Measurements from ENCODE around the gene NFIB.

Gene NFIB

DNA sequence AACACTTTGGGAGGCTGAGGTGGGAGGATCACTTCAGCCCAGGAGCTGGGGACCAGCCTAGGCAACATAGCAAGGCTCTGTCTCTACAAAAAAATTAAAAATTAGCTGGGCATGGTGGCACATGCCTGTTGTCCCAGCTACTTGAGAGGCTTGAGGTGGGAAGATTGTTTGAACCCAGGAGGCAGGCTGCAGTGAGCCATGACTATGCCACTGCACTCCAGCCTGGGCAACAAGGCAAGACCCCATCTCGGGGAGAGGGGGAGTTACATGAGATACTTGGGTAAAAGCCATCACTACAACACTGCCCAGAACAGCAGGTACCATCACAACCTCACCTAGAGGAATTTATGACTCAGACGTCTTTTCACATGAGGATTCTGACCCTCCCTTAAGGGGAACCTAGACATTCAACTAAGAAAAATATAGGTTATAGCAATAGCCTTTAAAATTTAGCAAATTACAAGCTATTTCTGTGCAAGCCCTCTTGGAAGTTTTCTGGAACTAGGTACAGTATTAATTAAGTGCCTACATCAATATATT, 143.5 kb downstream of the NFIB start:
- DNase-seq = peak in 1 of 10 donors; percentile 55
- intact Hi-C loops (cut with DNase I) = no loop called here

DNA sequence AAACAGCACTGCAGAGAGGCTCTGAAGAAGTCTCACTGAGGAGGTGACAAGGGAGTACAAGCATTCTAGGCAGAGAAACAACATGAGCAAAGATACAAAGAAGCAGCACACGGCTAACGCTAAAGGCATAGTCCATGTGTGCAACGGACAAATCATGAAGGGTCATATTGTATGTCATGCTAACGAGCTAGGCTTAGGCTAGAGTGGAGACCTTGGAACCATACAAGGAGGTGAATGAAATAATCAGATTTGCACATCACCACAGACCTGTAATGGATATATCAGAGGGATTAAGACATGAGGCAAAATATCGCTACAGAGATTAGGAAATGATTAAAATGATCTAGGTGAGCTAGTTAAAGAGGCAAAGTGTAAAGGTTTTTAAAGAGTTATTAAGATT, 145.6 kb downstream of the NFIB start:
- intact Hi-C loops (cut with DNase I) = no loop called here
- DNase-seq = no peak

DNA sequence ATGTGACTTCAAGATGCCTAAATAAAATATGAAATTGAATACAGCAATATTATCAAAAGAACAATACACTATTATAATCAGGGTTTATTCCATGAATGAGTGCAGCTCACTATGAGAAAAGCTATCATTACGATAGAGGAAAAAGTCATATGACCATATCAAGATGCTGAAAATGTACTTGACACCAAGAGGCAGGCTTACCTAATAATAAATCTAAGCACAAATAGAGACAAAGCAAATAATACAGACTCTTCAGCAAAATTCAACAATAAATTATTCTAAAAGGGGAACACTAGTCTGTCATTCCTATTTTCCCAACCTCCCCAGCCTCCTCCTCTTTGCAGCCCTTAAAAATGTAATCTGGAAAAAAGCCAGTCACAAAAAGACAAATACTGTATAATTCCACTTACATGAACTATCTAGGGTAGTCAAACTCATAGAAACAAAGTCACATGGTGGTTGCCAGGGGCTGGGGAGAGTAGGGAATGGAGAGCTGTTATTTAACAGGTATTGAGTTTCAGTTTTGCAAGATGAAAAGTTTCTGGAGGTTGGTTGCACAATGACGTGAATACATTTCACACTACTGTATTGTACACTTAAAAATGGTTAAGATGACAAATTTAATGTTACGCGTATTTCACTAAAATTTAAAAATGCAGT, 148.4 kb downstream of the NFIB start:
- DNase-seq = no peak
- intact Hi-C loops (cut with DNase I) = no loop called here

DNA sequence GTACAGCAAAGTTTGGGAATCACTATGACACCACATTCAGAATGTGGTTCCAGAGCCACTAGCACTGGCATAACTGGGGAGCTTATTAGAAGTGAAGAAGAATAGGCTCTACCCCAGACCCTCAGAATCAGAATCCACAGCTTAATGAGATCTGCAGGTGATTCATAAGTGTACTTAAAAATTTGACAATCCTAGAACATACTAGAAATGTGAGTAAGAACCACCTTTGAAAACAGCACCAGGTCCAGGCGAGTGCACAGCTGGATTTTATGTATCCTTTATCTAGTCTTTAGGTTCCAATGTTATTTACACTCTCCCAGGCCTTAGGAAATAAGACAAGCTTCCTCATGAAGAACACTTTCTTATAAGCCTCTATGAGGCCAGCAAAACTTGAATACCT, 149.0 kb downstream of the NFIB start:
- no peak for DNase-seq
- intact Hi-C loops (cut with DNase I) = no loop called here

DNA sequence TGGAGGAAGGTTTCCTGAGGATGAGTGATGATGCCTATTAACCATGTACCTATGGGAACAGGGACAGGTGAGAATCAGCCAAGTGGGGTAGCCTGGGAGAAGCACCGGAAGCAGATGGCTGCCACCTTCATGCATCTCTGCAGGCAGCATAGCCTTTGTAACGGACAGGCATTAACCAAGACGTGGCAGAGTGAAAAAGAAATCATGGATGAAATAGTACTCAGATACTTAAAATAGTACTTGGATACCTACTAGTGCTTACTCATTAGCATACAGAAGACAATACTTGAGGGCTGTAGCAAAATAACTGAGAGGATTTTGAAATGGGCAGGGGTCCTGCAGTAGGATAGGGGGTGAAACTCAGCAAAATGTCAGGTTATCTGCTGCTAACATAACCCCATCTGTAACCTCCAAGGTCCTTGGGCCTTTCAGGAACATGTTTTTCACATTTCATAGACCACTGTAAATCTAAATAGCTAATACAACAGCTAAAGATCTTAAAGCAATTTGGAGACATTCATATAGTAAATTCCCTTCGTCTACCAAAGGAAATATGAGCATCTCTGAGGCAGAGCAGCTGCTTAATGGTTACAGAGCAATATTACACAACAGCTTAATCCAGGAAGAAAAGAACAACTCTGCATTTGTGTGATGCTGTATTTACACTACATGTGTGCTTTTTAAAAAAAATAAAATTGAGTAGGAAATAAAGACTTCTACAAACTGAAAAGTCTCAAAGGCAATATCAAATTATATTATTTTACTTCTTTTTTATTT, 154.3 kb downstream of the NFIB start:
- intact Hi-C loops (cut with DNase I) = no loop called here
- DNase-seq = no peak

DNA sequence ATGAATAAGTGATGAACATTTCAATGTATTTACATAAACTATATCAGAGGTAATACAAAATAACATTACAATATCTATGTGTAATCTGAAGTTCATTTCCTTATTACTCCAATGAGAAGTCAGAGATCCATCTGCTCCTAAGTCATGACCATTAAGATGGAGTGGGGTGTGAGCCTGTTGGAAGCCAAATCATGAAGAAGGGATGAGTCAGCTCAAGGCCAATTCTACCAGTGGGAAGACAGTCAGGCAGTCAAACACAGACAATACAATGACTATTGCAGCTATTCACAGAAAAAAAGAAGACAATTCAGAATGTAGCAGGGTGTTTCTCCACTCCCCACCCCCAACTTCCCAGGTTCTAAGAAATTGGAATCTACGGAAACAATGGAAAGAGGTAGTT, 155.0 kb downstream of the NFIB start:
- no peak for DNase-seq
- intact Hi-C loops (cut with DNase I) = no loop called here

DNA sequence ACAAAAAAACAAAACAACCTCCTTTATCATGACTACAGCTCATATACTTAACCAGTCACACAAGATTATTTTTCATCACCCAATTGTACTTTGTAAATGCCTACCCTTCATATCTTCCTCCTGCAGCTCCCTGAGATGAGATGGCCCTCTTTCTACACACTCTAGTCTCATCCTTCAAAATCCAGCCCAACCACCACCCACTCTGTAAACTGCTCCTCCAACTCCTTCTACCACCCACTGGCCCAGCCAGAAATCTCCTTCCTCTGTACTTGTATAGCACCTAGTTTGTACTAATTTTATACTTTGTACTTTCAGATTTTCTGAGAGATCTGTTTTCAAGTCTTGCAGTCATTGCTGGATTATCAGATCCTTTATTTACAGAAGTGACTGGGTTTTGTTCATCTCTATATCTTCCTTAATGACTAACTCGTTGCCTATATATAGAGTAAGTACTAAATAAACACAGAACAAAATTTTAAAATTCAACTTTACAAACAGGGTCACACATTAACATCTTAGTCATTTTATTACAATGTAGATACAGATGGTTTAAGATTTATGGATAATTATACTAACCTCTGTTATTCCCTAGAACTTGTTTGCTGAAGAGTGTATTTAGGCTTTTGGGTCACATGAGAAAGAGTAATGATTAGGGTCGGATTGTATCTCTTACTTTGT, 155.7 kb downstream of the NFIB start:
- intact Hi-C loops (cut with DNase I) = no loop called here
- no peak for DNase-seq

DNA sequence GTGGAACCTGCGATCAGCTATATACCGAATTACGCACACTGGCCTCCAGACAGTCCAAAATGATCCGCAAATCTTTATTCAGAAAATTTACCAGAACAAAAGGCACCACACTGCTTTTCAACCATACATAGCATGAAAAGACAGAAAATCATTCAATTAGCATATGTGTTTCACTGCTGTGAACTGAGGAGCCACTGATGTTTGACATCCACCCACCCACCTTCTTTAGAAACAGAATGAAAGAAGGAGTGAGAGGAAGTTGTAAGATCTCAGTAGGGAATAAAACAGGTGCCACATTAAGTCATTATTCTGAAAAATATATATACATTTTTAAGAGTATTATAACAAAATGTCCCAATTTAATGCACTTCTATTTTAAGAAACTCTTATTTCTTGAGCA, 156.8 kb downstream of the NFIB start:
- intact Hi-C loops (cut with DNase I) = no loop called here

DNA sequence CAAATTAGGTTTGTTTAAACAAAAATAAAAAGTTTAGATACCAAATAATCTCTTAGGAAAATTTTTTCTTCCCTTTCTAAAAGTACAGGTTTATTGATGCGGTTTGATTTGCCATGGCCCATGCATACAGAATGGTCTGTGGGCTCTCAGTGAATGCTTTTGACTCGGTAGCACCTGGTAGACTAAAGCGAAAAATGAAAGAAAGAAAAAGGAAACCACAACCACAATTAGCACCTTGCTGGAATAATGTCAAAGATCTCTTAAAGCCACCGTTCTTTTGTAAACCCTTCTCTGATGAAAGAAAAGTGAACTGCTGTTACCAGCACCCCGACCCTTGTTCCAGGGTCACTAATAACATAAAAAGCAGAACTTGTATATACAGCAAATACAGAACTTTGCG, 157.9 kb downstream of the NFIB start:
- intact Hi-C loops (cut with DNase I) = no loop called here
- no peak for DNase-seq

More for the DNA sequence above, 156.8 kb downstream of the NFIB start:
- DNase-seq = no peak

DNA sequence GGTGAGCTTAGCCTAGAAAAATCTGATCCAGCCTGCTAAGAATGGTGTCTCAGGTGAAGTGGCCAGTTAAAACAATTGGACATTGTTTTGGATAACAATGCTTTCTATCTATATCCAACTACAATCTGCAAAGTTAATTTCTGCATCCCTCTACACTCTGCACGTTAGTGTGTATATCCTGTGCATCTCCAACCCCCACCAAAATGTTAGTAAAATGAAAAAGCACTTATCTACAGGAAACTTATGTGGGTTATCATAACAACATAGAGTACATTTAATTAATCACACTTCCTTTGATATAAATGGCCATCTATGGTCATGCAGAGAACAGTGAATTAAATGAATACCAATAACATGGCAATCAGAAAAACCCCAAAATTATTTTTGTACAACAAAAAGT, 158.7 kb downstream of the NFIB start:
- DNase-seq = no peak
- intact Hi-C loops (cut with DNase I) = no loop called here

DNA sequence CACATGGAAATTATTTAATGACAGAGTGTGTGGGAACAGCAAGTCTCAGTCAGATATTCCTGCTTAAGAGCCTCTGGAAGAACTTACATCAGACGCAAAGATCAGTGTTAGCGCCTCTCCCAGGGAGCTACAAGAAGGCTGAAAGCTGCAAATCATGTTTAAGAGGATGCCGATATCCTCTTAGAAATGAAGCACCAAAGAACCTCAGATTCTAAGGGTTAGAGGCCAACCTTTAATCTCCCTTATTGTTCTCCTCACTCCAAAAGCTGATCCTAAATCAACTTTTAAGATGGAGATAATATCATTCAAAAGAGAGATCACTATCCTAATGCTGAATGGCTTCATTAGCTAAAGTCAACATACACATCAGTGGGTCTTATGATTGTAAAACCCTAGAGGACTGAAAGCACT, 160.6 kb downstream of the NFIB start:
- no peak for DNase-seq
- intact Hi-C loops (cut with DNase I) = no loop called here

DNA sequence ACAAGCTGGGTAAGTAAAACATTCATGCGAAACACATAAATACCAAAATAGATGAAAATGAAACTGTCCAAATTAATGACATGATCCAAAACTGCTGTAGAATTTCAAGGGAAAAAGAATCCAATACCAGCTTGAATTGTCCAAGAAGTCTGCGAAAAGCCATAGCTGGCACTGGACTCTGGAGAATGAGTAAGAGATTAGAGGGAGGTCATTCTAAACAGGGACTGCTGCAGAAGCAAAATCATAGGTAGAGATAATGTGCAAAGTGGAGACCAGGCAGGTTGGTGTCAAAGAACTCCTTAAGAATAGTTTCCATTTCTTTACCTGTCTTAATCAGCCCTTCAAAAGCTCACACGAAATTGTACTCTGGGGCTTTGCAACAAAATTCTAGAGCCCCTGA, 162.5 kb downstream of the NFIB start:
- no peak for DNase-seq
- intact Hi-C loops (cut with DNase I) = no loop called here

DNA sequence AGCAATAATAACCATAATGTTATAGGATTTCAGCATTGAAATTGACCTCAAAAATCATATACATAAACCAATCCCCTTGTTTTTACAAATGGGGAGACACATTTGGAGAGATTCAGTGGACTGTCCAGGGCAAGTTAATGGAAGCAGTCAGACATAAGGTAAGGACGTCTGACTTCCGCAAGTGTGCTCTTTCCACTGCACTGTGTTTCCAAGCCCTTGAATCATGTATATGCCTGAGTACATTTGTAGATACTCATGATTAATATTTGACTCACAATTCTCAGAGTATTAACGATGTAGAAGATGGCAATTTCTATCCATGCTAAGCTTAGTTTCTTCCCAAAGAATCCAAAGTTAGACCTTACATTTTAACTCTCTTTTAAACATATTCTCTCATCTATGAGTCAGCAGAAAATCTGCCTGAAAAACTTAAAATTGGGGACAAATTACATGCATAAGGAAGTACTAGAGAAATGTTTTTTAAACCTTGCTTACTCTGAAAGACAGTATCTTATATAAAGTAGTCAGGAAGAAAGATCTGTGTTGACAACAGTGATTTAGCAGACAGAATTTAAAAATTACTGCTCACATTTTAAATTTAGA, 165.3 kb downstream of the NFIB start:
- no peak for DNase-seq
- intact Hi-C loops (cut with DNase I) = no loop called here

DNA sequence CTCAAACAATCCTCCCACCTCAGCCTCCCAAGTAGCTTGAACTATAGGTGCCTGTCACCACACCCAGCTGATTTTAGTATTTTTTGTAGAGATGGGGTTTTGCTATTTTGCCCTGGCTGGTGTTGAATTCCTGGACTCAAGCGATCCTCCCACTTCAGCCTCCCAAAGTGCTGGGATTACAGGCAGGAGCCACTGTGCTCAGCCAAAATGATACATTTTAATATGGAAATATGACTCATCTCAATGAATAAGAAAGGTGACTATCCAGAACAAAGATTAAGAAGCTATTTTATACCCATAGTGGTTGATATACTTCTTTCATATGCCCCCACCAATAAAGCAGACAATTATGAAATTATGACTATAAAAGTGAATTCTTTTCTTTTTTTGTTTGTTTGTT, 166.2 kb downstream of the NFIB start:
- DNase-seq = no peak
- intact Hi-C loops (cut with DNase I) = no loop called here

DNA sequence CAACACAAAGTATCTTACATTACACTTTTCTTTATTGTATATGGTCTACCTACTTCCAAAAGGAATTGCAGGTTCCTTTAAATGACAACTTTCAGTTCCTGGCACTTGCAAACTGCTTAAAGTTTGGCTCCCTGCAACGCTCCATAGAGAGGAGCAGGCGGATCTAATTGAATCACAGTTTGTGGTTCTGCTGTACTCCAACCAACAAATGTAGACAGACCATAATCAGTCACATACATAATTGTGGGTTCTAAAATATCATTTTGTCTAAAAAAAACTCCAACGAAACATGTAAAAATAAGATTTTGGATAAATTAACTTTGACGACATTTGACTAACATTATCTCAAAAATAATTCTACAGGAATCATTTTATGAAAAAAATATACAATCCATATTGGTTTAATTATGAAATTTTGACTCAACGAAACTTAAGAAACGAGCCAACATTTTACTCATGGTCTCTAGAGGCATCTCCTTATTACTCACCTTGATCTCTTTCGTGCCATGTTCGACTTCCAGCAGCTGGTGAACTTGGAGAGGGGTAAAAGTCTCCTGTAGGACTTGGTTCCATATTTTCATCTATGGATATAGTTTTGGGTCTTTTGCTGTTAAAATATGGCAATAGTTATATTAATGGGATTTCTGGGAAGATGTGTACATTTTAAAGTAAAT, 167.6 kb downstream of the NFIB start:
- intact Hi-C loops (cut with DNase I) = no loop called here
- no peak for DNase-seq

DNA sequence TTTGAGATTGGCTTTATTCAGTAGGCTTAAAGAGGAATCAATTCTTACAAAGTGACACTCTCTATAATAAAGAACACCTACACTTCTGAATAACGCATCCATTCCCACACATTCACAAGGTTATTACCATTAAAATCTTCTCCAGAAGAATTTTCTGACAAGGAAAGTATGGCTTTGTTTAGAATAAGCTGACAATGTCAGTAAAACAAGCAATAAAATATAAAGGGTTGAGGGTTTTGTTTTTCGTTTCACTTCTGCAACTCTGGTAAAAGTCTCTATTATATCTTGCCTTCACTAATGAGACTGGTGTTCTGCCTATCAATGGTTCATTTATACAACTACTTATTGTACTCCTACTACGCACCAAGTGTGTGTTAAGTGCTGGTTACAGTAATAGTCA, 169.7 kb downstream of the NFIB start:
- DNase-seq = no peak
- intact Hi-C loops (cut with DNase I) = no loop called here

DNA sequence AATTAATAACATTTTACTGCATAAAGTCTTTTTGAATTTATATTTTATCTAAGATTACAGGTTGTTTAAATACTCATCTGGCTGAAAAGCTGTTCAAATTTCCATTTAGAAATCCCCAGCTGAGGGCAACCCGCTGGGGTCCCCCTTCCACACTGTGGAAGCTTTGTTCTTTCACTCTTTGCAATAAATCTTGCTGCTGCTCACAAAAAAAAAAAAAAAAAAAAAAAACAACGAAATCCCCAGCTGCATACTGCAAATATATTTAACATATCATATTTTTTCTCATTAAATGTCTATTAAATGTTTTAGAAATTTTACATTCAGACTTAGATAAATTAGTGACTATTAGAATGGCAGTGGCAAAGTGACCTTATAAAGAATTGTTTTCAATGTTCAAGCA, 172.2 kb downstream of the NFIB start:
- no peak for DNase-seq
- intact Hi-C loops (cut with DNase I) = no loop called here

DNA sequence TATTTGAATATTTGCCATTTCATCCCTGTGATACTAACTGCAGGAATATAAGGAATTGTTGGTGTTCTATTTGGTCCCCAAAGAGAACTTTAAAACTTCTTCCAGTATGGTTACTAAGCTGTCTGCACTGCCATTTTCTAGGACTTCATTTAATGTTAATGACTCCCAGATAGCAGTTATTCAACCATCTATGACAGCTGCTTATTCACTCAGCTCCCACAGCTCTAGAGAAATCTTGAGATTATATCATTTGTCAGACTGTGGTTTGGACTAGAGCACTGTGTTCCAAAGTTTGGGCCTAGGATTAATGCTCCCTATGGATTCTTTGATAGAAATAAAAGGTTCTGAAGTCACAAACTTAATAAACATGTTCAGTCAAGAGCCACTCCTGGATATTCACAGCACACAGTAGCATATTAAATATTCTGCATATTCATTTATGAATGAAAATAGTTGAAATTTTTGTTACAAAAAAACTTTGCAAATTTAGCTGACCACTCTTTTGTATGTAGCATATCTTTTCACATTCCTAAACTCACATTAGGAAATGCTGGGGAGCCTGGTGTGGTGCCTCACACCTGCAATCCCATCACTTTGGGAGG, 173.7 kb downstream of the NFIB start:
- intact Hi-C loops (cut with DNase I) = no loop called here
- no peak for DNase-seq

DNA sequence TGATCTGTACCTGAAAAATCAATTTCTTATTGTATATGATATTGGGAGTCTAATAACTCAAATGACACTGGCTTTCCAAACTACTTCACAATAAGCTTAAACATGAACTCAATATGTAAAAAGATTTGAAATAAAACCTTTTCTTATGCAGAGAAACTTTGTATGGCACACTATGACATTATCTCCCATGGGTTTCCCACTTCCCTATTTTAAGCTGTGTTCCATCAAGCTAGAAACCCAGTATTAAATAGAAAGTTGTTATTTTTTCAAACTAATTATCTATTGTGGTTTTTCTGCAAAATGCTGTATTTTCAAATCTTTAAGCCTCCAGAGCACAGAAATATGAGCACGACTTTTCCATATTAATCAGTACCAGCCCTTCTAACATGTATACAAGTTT, 174.7 kb downstream of the NFIB start:
- intact Hi-C loops (cut with DNase I) = no loop called here
- no peak for DNase-seq

DNA sequence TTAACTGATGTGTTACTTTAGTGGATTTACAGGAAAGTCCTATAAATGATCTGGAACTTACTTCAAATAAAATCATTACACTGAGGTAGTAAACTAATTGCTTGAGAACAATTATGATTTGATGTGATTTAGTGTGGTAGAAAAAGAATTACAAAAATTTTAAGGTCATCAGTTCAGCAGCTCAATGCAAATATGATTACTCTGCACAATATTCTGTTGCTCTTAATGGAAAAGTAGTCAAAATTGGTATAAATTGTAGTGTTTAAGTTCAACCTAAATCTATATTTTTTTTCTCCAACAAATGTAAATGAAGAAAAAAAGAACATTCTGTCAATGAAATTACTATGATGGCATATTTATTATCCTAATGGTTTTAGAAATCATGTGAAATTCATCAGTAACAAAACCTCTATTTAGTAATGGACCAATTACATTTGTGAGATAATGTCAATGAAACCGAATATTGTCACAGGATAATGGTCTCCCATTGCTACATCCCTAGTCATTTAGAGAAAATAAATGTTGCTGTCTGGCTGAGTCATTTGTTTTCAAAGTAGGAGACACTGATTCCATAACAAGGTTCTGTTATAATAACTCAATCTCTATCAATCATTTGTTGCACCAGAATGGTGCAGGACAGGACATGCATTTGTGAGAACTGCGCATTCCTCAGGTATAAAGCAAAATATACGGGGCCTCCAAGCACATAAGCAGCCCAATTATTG, 177.1 kb downstream of the NFIB start:
- intact Hi-C loops (cut with DNase I) = no loop called here
- DNase-seq = no peak

Data from posterior cingulate gyrus (tissue), 11 donors.